ENCODE data around the gene SLC43A3. TPM values are rescaled to one million over a fixed set of nuclear protein-coding genes. Genes with fewer than 3 reads are reported as not detected.

Gene SLC43A3
- total RNA-seq, 2 experiments from 2014 or later: 6.9 to 7.3 TPM

DNA sequence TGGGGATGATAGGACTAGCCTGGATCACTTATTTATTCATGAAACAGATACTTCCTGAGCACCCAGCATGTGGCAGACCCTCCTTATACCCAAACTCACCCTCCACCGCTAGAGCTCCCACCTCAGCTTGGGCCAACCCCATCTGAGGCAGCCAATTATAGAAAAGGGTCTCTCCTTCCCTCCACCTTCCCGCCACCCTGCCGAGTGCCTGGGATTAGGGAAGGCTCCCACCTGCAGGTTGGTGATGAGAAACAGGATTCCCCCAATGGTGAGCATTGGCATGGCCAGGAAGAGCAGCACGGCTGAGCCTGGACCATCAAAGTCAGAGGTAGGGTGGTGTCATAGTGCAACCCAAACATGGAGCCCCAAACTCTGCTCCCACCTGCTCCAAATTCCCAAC lies 5.9 kb downstream of the SLC43A3 start:
- intact Hi-C loops (cut with DNase I, micrococcal nuclease): loop anchor here in 1 of 2 experiments (5.0 kb wide), 1 partner anchor 84 kb away; the partner anchor contains the start of genes P2RX3 and SSRP1
- H3K4me1 ChIP-seq (ENCODE audit: insufficient read depth, low read length): peaks cover 25% of the 10 kb centered on the region
- H3K9me3 ChIP-seq (ENCODE audit: control insufficient read depth in 1 of 2, insufficient read depth in 1 of 2, low read length in 2 of 2): no peaks in the 10 kb centered on the region
- peaks cover 77% of the 10 kb centered on the region for H3K36me3 Mint-ChIP-seq (ENCODE audit: low read depth)
- H3K27me3 Mint-ChIP-seq: no peaks in the 10 kb centered on the region
- no peak for TF ChIP-seq CTCF (IDR thresholded peaks at IDR 0.05)
- peaks cover 38% of the 10 kb centered on the region for H3K4me1 Mint-ChIP-seq (ENCODE audit: low read depth)
- CTCF ChIA-PET: no interaction called here
- ATAC-seq (ENCODE audit: poor library complexity) (no peak), DNase-seq (no peak)
- no peak overlapping the region for H3K4me3 Mint-ChIP-seq
- no peaks in the 10 kb centered on the region for H3K27me3 ChIP-seq (ENCODE audit: control insufficient read depth in 1 of 2, insufficient read depth in 2 of 2, low read length in 2 of 2)
- POLR2A ChIA-PET: no interaction called here
- no peak overlapping the region for H3K4me3 ChIP-seq (ENCODE audit: low read length)
- H3K36me3 ChIP-seq (ENCODE audit: insufficient read depth, low read length): peaks cover 38% of the 10 kb centered on the region
- no peak overlapping the region for H3K27ac Mint-ChIP-seq
- H3K27ac ChIP-seq (ENCODE audit: low read depth in 1 of 2, low read length in 2 of 2): no peak overlapping the region
- H3K9me3 Mint-ChIP-seq: no peaks in the 10 kb centered on the region

DNA sequence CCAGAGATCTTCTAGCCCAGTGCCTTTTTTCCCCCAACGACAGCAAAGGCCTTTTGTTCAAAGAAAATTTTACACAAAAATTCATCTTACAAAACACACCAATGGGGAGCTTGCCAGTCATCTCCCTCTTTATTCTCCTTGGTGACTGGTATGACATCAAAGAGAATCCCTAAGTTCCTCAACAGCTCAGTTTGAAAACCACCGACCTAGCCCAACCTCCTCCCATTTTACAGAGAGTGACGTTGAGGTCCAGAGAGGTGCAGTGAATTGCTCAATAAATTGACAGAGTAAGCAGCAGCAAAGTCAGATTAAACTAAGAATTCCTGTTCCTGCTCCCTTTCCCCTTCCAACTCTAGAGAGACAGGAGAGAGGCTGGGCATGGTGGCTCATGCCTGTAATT lies 7.8 kb downstream of the SLC43A3 start:
- no peak for DNase-seq
- H3K27ac Mint-ChIP-seq: no peak overlapping the region
- no peak overlapping the region for H3K4me3 Mint-ChIP-seq
- H3K4me1 Mint-ChIP-seq (ENCODE audit: low read depth): peaks cover 19% of the 10 kb centered on the region
- Histone ChIP-seq H3K4me1 (ENCODE audit: insufficient read depth, low read length) (peaks cover 6% of the 10 kb centered on the region), H3K4me3 (ENCODE audit: low read length) (no peak overlapping the region), H3K27me3 (ENCODE audit: control insufficient read depth in 1 of 2, insufficient read depth in 2 of 2, low read length in 2 of 2) (no peaks in the 10 kb centered on the region), H3K27ac (ENCODE audit: low read depth in 1 of 2, low read length in 2 of 2) (no peak overlapping the region), H3K36me3 (ENCODE audit: insufficient read depth, low read length) (peaks cover 57% of the 10 kb centered on the region), H3K9me3 (ENCODE audit: control insufficient read depth in 1 of 2, insufficient read depth in 1 of 2, low read length in 2 of 2) (no peaks in the 10 kb centered on the region)
- ATAC-seq (ENCODE audit: poor library complexity): no peak
- H3K9me3 Mint-ChIP-seq: no peaks in the 10 kb centered on the region
- H3K36me3 Mint-ChIP-seq (ENCODE audit: low read depth): peaks cover 87% of the 10 kb centered on the region
- POLR2A ChIA-PET: no interaction called here
- no peak for TF ChIP-seq CTCF (IDR thresholded peaks at IDR 0.05)
- no peaks in the 10 kb centered on the region for H3K27me3 Mint-ChIP-seq
- intact Hi-C loops (cut with DNase I, micrococcal nuclease): no loop called here
- CTCF ChIA-PET: no interaction called here

DNA sequence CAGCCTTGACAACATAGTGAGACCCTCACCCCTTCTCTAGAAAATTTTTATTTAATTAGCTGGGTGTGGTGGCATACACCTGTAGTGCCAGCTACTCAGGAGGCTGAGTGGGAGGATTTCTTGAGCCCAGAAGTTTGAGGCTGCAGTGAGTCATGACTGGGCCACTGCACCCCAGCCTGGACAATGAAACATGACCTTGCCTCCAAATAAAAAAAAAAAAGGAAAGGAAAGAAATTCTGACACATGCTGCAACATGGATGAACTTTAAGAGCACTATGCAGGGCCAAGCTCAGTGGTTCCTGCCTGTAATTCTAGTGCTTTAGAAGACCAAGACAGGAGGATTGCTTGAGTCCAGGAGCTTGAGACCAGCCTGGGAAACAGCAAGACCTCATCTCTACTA lies 8.8 kb downstream of the SLC43A3 start:
- POLR2A ChIA-PET: interaction anchor here (0.6 kb wide), 1 partner anchor 1273 kb away, joined by 3 read pairs; no protein-coding TSS in a partner anchor
- TF ChIP-seq CTCF (IDR thresholded peaks at IDR 0.05): no peak
- CTCF ChIA-PET: interaction anchor here (0.5 kb wide), 1 partner anchor 178 kb away, joined by 3 read pairs; no protein-coding TSS in a partner anchor
- Mint-ChIP-seq H3K27me3 (no peaks in the 10 kb centered on the region), H3K9me3 (no peaks in the 10 kb centered on the region), H3K36me3 (ENCODE audit: low read depth) (peaks cover 92% of the 10 kb centered on the region), H3K4me3 (no peak overlapping the region), H3K4me1 (ENCODE audit: low read depth) (peaks cover 11% of the 10 kb centered on the region), H3K27ac (no peak overlapping the region)
- H3K4me3 ChIP-seq (ENCODE audit: low read length): no peak overlapping the region
- H3K36me3 ChIP-seq (ENCODE audit: insufficient read depth, low read length): peaks cover 66% of the 10 kb centered on the region
- intact Hi-C loops (cut with DNase I, micrococcal nuclease): no loop called here
- ATAC-seq (ENCODE audit: poor library complexity): no peak
- no peaks in the 10 kb centered on the region for H3K9me3 ChIP-seq (ENCODE audit: control insufficient read depth in 1 of 2, insufficient read depth in 1 of 2, low read length in 2 of 2)
- no peak for DNase-seq
- no peaks in the 10 kb centered on the region for H3K27me3 ChIP-seq (ENCODE audit: control insufficient read depth in 1 of 2, insufficient read depth in 2 of 2, low read length in 2 of 2)
- H3K27ac ChIP-seq (ENCODE audit: low read depth in 1 of 2, low read length in 2 of 2): no peak overlapping the region
- no peaks in the 10 kb centered on the region for H3K4me1 ChIP-seq (ENCODE audit: insufficient read depth, low read length)

All from CD4-positive, alpha-beta T cell (primary cell).